GM21360 (cell line): Measurements from ENCODE around the gene TRIM8.

ENCODE experiments used
- ATAC-seq: cut with Tn5 transposase; IDR thresholded peaks from one replicate; pipeline ENCODE4 v1.9.1; 2021; ENCODE audit warnings: mild to moderate bottlenecking, moderate library complexity; ENCODE audit not compliant: unreplicated experiment

TRIM8 gene

DNA sequence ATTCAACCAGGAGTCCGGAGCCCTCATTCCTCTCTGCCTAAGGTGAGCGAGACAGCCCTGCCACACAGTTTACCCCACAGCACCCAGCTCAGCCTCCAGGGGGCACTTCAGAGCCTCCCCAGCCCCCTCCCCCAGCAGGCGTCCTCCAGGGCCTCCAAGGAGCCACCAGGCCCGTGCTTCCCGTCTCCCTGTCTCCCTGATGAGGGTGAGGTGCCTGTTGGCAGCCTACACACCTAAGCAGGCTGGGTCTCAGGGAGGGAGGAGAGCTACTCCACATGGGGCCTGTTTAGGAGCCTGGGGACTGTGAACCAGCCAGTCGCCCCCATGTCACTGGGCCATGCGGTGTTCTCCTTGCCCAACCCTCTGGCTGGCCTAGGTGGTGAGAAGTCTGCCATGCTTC lies 28.9 kb upstream of the TRIM8 start:
- no peak for ATAC-seq

GRCh38 chr10:102616066-102616770 lies 28.1 kb upstream of the TRIM8 start:
- no peak for ATAC-seq

DNA sequence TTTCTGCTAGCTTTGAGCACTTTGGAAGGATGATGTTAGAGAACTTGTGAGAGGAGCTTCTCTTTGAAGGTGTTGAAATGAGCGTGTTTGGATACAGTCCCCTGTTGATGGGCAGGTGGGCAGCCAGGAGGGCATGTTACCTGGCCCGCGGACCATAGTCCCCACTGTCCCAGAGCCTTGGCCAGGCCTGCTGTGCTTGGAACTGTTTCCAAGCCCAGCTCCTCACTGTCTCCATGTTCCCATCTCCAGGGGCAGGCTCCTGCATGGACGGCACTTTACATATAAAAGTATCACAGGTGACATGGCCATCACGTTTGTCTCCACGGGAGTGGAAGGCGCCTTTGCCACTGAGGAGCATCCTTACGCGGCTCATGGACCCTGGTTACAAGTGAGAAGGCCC lies 27.2 kb upstream of the TRIM8 start:
- no peak for ATAC-seq

DNA sequence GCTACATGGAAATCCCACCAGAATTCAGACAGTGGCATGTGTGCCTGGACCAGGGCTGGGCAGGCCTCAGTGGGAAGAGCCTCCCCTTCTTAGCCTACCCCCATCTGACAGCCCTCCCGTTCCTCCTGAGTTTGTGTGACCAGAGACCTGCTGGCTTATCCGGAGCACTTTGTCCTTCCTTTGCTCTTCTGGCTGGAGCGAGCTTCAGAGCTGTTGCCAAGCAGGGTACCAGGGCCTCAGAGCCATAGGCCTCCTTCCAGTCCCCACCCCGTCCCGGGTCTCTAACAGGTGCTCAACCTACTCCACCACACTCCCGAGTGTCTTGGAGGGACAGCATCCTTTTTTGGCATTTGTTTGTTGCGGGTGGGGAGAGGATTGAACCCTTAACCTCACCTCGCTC lies 26.5 kb upstream of the TRIM8 start:
- no peak for ATAC-seq

GRCh38 chr10:102619281-102619981 lies 24.8 kb upstream of the TRIM8 start:
- ATAC-seq: no peak

GRCh38 chr10:102620138-102620590 lies 24.1 kb upstream of the TRIM8 start:
- ATAC-seq: no peak

GRCh38 chr10:102620591-102621442 lies 23.5 kb upstream of the TRIM8 start:
- ATAC-seq: no peak

DNA sequence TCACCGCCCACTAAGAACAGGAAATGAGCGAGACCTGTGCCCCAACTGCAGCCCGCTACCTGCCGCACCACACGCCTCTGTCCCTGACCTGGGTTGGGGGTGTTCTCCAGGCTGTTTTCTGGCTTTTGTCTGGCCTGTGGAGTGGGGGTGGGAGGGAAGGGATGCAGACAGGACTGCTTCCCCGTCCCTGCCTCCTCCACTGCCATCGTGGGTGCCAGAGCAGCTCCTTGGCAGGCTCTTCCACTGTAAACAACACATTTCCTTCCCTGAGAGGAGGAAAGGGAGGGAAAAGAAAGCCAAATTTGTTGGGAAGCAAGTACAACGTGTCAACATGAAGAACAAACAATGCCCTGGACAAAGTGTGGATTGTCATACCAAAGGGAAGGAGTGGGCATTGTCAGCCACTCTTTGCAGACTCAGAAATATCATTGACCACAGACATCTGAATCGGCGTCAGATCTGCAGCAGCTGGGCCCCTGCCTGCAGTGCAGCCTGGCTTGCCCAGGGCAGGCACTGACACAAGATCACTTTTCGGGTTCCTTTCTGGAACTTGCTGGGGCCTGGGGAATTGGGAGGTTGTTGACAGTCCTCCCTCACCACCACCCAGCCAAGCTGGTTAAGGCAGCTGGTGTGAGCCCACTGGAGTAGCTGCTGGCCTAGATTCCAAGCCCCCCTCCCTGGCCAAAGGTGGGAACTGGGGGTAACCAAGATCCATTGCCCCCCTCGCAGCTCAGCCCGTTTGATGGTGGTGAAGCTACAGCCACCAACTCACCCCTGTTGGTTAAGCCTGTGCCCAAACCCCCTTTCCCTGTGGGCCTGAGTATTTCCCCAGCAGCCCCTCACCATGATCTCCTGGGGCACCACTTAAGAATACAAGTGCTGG lies 22.6 kb upstream of the TRIM8 start:
- no peak for ATAC-seq

GRCh38 chr10:102624094-102624493 lies 20.2 kb upstream of the TRIM8 start:
- no peak for ATAC-seq

DNA sequence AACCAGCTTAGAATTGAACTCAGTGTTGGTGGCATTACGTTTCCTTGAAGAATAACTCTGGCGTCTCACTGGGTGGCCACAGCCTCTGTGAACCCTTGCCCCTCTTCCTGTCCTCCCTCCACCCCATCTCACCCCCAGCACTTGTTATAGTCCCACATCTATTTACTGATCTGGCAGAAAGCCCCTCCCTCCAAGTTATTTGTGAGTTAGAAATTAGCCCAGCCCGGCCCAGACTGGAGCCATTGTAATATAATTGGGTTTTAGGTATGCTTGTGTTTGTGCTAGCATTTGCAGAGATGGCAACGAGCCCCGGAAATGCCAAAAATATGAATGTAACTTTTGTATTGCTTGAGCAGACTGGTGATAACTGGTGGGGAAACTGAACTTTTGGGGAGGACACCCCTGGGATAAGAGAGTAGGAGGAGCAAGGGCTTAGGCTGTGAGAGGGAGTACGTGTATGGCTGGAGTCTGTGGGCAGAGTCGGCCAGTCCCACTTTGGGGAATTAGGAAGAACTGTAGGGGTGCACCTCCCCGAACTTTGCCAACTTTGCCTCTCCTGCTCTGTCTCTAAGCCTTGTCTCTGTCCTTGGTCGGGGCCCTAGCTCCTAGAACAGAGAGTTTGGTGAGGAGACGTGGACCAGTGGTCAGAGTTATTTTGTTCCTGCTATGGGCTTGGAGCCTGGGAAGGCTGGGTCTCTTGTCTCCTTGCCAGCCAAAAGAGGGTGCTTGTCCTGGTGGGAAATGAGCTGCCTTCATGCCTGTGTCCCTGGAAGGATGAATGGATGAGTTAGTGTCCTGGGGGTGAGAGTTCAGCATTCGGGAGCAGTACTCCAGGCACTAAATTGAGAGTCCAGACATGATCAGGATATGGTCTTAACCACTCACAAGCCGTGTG lies 19.3 kb upstream of the TRIM8 start:
- no peak for ATAC-seq

DNA sequence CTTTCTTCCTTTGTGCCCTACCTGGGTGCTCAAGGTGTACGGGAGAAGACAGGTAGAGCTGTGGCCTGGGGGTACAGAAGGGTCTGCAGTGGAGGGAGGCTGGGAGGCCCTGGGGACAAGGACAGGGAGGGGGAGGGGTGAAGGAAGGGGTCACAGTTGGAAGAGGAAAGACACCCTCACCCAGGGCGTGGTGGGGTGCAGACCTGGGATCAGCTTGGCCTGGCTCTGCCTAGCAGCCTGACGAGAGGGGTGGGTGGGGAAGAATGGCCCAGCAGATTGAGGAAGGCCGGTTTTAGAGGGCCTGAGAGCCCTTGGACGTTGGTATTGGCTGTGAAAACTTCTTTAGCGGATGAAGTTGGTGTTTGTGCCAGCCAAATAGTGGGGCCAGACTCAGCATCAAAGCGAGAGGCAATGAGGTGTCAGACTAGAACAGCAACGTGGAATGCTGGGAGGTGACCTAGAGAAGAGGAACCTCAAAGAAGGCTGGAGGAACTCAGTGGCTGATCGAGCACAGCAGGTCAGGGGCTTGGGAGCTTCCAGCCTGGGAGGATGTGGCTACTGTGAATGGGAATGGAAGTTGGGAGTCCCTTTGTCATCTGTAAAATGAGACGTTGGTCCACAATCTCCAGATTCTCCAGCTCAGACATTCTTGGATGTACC lies 18.1 kb upstream of the TRIM8 start:
- no peak for ATAC-seq

GRCh38 chr10:102627291-102627735 lies 17.0 kb upstream of the TRIM8 start:
- no peak for ATAC-seq

GRCh38 chr10:102627736-102628293 lies 16.5 kb upstream of the TRIM8 start:
- ATAC-seq: no peak

DNA sequence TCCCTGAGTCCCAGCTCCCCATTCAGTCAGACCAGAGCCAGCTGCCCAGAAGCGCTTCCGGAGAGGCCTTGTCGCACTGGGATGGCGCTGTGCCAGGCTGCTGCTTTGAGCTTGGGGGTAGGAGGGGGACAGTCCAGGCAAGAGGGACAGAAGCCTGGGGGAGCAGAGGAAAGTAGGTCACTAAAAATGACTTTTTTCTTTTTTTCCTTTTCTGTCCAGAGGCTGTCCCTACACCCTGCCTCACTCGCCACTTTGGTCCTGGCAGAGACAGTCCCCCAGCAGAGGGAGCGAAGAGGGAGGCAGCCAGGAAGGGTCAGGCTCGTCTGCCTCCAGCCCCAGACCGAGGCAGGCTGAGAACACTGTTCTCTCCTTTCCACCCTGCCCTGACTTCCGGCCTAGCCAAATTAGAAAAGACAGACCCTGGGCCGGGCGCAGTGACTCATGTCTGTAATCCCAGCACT lies 15.8 kb upstream of the TRIM8 start:
- no peak for ATAC-seq

GRCh38 chr10:102629661-102630614 lies 14.3 kb upstream of the TRIM8 start:
- ATAC-seq: no peak

- no peak for ATAC-seq
These were observed 13.6 kb upstream of the TRIM8 start for GRCh38 chr10:102630663-102631062.
